BE2C (cell line): ENCODE measurements around the gene NCBP2.

Experiments
- DNase-seq: peaks from one replicate; pipeline ENCODE4 v3.0.0-alpha.2; 2020
- H3K27me3 ChIP-seq: fragments of 250-450 bp; sonication (Bioruptor Pico); 2 replicates; pipeline ENCODE4 v1.5.1; 2020; ENCODE audit warnings: mild to moderate bottlenecking
- H3K36me3 ChIP-seq: fragments of 250-450 bp; sonication (Bioruptor Pico); 2 replicates; pipeline ENCODE4 v1.5.1; 2020; ENCODE audit warnings: mild to moderate bottlenecking
- H3K4me1 ChIP-seq: fragments of 250-450 bp; sonication (Bioruptor Pico); 2 replicates; pipeline ENCODE4 v1.5.1; 2020
- H3K4me3 ChIP-seq: 2 replicates; pipeline ENCODE4 v1.5.1; 2011; ENCODE audit warnings: low read depth, low read length
- H3K9me3 ChIP-seq: fragments of 250-450 bp; sonication (Bioruptor Pico); 2 replicates; pipeline ENCODE4 v1.5.1; 2020
- TF ChIP-seq, protein P1 (sequence below): IDR thresholded peaks from 2 replicates; pipeline ENCODE4 v1.5.1; 2012; ENCODE audit warnings: mild to moderate bottlenecking, low read depth, low read length

NCBP2 gene

DNA sequence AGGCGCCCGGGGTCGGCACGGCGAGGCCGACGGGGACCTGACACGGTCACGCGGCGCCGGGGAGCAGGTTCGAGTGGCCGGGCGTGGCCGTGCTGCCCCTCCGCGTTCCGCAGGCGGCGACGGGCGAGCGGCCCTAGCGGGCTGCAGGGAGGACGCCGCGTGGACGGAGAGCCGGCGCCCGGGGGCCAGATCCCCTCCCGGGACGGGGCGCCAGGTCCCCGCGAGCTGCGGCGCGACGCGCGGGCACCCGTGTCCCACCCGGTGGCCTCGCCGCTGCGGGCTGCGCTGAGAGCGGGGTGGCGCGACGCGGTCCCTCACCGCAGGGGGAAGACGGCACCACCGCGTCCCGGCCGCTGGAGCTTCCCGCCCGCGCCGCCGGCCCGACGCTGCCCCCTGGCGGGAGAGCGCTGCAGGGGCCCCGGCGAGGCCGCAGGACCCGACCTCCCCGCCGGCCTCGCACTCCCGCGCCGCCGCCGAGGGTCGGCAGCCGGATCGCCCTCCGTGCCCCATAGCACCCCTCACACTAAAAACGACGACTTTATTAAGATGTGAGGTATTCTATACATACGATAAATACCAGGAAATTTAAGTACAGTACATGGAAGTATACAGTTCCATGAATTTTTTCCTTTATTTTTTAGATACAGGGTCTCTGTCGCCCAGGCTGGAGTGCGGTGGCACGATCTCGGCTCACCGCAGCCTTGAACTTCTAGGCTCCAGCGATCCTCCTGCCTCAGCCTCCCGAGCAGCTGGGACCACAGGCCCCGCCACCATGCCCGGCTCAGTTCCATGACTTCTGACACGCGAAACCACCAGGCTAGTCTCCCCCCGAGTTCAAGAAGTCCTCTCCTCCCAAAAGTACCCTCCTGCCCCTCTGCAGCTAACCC lies 27.6 kb upstream of the NCBP2 start:
- no peaks in the 10 kb centered on the region; the same call in 1 of the 2 replicates for H3K9me3 ChIP-seq
- peak overlapping the region; percentile 74 for H3K4me3 ChIP-seq
- TF ChIP-seq, protein P1, sequence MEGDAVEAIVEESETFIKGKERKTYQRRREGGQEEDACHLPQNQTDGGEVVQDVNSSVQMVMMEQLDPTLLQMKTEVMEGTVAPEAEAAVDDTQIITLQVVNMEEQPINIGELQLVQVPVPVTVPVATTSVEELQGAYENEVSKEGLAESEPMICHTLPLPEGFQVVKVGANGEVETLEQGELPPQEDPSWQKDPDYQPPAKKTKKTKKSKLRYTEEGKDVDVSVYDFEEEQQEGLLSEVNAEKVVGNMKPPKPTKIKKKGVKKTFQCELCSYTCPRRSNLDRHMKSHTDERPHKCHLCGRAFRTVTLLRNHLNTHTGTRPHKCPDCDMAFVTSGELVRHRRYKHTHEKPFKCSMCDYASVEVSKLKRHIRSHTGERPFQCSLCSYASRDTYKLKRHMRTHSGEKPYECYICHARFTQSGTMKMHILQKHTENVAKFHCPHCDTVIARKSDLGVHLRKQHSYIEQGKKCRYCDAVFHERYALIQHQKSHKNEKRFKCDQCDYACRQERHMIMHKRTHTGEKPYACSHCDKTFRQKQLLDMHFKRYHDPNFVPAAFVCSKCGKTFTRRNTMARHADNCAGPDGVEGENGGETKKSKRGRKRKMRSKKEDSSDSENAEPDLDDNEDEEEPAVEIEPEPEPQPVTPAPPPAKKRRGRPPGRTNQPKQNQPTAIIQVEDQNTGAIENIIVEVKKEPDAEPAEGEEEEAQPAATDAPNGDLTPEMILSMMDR, result no peak; the same call in 1 of the 2 replicates
- peaks cover 9% of the 10 kb centered on the region for H3K27me3 ChIP-seq
- no peaks in the 10 kb centered on the region for H3K4me1 ChIP-seq
- peak; percentile 85 for DNase-seq
- no peaks in the 10 kb centered on the region for H3K36me3 ChIP-seq

DNA sequence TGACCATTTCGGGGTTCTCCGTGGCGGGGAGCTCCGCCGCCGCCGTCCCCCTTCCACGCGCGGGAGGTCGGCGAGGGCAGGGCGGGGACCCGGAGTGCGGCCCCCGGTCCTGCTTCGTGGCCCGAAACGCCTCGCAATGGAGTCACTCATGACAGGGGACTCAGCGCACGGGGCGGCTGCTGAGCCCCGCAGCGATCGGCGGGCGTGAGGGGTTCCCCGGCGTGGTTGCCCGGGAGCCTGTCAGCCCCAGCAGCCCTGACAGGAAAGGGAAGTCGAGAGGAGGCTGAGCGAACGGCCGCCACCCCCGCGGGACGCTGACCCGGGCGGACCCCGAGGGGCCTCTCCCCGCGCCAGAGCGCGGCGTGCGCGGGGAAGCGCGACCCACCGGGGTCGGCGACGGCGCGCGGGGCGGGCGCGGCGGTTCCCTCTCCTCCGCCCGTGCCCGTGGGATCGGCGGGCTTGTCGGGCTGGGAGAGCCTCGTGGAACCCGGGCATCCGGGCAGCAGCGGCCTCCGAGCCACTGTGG lies 26.9 kb upstream of the NCBP2 start:
- H3K36me3 ChIP-seq, result no peaks in the 10 kb centered on the region
- H3K9me3 ChIP-seq, result no peaks in the 10 kb centered on the region; the same call in 1 of the 2 replicates
- H3K4me1 ChIP-seq, result no peaks in the 10 kb centered on the region
- H3K27me3 ChIP-seq, result peaks cover 9% of the 10 kb centered on the region
- H3K4me3 ChIP-seq, result peak overlapping the region; percentile 74
- TF ChIP-seq, protein P1, result no peak
- peak; percentile 58 for DNase-seq

DNA sequence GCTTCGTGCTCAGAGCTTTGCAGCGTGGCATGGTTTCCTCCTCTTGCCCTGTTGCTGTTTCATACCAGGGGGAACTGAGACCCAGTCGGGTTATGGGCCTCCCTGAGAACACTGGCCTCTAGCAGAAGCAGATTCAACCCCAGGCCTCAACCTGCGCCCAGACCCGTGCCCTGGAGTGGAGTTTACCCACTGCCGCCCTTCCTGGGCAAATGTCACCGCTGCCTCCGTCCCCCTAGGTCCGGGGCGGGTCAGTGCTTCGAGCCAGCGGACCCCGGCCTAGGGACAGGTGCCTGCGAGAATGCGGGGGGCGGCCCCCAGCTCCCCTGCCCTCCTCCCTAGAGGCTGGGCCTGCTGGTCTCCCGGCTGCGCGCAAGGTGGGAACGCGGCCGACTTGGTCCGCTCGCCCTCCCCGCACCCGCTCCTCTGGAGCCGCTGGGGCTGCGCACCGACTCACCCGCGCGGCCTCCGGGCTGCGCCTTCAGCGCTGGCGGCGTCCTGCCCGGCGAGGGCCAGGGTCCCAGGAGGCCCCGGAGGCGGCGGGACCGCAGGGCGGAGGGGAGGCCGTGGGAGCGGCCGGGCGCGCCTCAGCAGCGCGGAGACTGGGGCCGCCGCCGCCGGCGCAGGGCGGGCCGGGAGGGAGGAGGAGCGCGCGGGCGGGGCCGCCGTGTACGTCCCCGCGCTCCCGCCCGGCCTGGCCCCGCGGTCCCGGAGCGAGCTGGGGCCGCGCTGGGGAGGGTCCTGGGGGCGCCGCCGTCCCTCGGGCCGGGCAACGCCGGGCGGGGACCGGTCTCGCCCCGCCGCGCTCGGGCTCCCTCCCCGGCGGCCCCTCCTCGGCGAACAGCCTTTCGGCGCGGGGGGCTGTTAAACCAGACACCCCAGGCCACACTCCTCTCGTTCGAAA lies 26.2 kb upstream of the NCBP2 start, which contains the start of gene PIGZ:
TSS of gene PIGZ (minus strand) at position 601 of the 901 bp plus-strand sequence. CDS start 16,802 bp downstream, outside the sequence.
- TF ChIP-seq, protein P1, result no peak
- Histone ChIP-seq H3K4me1 (no peaks in the 10 kb centered on the region), H3K36me3 (no peaks in the 10 kb centered on the region), H3K4me3 (peak within 1 kb of the TSS; percentile 74), H3K9me3 (no peaks in the 10 kb centered on the region; the same call in 1 of the 2 replicates), H3K27me3 (peaks cover 9% of the 10 kb centered on the region)
- DNase-seq, result peak; percentile 55

DNA sequence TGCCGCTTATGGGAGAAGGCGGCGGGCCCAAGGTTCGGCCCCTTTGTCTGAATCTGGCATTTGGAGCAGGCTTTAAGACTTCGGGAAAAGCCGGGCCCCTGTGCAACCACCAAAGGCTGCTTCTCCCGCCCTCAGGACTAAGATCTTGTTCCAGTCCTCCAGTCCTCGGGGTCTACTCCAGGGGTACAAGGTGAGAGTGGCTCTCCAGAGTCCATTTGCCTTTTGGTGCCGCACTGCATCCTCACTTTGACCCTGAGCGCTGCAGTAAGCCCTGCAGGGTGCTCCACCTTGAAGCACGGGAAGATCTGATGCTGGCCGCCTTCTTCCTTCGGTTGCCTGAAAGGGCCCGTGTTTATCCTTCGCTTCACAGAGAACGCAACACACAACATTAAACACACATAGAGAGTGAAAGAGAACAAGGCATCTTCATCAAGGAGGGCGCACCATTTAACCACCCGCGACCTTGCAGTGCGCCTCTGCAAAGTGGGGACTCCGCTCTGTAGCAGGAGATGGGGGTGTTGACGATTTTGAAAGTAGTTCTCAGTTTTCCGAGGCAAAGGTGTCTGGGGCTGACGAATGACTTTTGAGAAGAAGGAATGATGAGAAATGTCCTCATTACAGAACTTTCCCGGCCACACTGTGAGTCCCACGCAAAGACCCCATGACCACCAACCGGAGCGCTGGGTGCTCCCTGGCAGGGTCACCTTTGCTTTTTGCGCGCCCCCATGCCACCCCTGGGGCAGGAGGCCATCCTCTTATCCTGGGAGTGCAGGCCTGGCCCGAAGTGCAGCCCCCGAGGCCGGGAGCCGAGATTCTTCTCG lies 25.3 kb upstream of the NCBP2 start:
- Histone ChIP-seq H3K4me1 (no peaks in the 10 kb centered on the region), H3K4me3 (peak overlapping the region; percentile 49; the same call in 1 of the 2 replicates), H3K9me3 (no peaks in the 10 kb centered on the region; the same call in 1 of the 2 replicates), H3K36me3 (no peaks in the 10 kb centered on the region), H3K27me3 (peaks cover 9% of the 10 kb centered on the region)
- no peak for DNase-seq
- TF ChIP-seq, protein P1, result no peak

DNA sequence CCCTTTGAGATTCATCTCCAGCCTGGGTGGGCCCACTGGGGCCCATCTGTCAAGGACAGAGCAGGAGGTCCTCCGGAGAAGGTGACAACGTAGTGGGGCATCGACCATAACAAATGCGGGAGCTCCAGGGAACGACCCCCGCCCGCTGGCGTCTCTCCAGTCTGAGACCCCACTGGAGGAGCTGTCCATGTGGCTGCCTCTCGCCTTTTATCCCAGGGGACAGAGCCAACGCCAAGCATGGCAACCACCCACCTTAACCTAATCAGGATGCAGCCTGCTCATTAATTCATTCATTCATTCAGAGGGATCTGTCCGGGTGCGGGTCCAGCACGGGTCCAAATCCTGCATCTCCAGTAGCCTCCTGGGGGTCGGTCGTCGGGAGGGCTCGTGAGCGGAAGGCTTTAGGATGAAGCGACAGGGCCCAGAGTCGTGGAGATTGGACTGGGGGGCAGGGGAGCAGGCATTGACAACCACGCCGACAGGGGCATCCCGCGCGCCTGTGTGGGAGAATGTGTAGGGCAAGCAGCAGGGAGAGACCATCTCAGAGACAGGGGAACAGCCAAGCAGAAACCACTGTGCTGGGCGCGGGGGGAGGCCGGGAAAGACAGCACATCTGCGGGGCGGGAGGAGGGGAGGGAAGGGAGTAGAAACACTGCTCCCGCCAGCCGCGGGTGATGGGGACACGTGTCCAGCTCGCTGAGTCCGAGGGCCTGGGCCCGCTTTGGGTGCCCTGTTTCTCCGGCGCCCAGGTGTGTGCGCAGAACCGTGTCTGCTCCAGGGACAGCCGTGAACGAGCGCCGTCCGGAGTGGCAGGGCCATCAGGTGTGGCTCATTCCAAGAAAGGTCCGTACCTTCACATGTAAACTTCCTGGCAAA lies 24.4 kb upstream of the NCBP2 start:
- no peak for DNase-seq
- H3K4me3 ChIP-seq, result no peak overlapping the region
- H3K27me3 ChIP-seq, result peaks cover 9% of the 10 kb centered on the region
- TF ChIP-seq, protein P1, result no peak
- H3K36me3 ChIP-seq, result no peaks in the 10 kb centered on the region
- H3K4me1 ChIP-seq, result no peaks in the 10 kb centered on the region
- no peaks in the 10 kb centered on the region; the same call in 1 of the 2 replicates for H3K9me3 ChIP-seq
